Activated CD8-positive, alpha-beta memory T cell treated with anti-CD3 and anti-CD28 coated beads, Interleukin-2, amount 50 U/mL, for 1 hour (primary cell): ENCODE measurements around the gene TOM1.

Experiments
- DNase-seq: peaks from one replicate; pipeline ENCODE4 v3.0.0-alpha.2; 2020; ENCODE audit errors: extremely low read depth

TOM1 gene

GRCh38 chr22:35307372-35307771 is 7.7 kb downstream of the TOM1 start:
- DNase-seq: no peak

- DNase-seq: no peak
These were observed 8.2 kb downstream of the TOM1 start for GRCh38 chr22:35307892-35308291.

DNA sequence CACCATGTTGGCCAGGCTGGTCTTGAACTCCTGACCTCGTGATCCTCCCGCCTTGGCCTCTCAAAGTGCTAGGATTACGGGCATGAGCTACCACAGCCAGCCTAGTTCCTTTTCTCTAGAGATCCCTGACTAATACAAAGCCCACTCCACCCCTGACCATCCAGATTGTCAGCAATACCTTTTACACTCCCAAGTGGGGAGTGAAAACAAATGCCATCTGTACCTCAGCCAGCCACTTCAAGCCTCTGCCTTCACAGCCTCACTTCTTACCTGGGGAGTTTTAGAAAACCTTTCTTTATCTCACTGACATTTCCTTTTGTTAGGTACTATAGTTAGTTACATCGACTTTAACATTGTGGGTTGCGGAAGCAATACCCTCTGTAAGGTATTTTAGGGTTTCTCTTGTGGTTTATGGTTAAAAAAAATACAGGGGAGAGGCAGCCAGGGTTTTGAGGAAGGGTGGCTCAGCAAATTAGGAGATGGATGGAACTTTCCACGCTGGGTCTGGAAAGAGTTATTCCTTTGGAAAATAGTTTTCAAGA is 8.9 kb downstream of the TOM1 start:
- no peak for DNase-seq

DNA sequence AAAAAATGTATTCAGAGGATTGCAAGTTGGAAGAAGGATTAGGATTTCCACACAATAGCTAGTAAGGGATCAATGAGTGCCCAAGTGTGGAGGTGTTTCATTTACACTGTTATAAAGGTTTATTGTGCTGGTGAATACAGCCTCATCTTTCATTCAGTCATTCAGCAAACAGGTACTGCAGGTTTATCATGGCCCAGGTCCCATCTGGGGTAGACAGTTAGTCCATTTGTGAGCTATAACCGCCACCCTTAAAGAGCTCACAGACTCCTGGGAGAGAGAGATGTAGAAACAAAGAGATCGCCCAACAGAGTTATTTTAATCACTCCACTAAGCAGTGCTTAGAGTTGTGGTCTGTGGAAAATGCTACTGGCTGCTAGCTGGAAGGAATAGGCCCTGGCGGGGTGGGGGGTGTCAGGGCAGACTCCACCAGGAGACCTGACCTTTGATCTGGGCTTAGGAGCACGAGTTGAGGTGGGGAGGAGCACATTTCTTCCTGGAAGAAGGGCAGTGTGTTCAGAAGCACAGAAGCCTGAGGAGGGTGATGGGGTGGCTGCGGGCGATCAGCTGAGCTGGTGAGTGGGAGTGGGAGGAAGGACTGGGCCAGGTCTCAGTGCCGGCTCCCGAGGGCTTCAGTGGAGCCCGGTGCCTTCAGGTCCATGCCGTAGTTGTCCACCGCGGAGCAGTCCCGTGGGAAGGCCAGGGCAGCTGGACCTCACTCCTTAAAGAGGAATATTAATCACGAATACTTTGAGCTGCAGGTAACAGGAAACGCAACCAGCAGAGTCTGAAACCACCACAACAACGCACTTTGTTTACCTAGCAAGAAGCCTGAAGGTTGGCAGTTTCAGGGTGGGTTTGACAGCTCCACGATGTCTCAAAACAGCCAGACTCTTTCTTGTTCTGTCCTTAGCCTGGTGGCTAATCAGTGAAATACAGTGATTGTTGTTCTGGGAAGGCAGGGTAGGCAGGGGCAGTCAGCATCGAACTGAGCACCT is 11.2 kb downstream of the TOM1 start:
- DNase-seq: no peak

DNA sequence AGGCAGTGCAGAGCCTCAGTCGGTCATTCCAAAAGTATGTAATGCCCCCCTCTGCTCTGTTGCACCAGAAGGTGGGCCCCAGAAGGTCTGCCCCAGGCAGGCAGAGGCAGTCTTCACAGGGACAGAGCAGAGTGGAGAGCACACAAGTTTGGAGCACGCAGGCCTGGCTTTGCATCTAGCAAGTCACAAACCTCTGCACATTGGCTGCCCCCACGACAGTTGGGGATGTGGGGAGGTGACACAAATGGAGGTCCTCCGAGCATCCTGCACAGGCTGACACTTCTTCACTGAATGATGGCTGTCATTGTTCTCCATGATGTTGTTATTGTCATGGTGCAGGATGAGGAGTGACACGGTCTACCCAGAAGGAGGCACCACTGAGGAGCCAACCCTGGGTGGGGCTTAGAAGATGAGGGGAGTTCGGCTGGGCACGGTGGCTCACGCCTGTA is 11.9 kb downstream of the TOM1 start:
- DNase-seq: no peak

- no peak for DNase-seq
These were observed 12.7 kb downstream of the TOM1 start for GRCh38 chr22:35312198-35313059.

GRCh38 chr22:35313311-35314121 is 13.8 kb downstream of the TOM1 start:
- DNase-seq: no peak

- no peak for DNase-seq
These were observed 14.7 kb downstream of the TOM1 start for GRCh38 chr22:35314161-35314942.

DNA sequence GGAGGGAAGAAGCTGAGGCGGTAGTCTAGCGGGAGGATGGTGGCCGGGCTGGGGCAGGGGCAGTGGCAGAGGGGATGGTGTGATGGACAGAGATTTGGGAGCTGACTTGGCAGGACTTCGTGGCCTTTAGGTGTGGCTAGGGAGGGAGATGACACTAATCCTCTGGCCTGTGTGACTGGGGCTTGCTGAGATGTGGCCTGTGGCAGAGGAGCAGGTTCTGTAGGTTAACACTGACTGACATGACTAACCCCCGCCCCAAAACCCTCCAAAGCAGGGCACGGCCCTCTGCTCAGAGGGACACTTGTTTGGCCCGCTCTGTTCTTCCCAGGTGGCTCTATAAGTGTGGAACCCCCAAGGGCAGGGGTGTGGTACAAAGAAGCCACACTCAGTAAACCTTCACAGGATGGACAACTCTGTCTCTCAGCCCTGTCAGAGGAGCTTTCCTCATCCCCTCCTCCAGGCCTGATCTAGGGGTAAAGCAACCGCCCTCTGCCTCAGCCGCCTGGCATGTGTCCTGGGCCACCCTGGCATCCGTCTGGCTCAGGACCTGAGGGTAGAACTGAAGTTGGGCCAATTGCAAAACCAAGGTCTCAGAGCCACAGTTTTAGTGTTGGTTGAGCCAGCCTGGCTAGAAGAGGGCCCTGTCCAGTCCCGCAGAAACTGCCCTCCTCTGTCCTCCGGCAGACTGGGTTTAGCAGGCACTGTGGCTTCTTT is 15.6 kb downstream of the TOM1 start:
- DNase-seq: no peak

DNA sequence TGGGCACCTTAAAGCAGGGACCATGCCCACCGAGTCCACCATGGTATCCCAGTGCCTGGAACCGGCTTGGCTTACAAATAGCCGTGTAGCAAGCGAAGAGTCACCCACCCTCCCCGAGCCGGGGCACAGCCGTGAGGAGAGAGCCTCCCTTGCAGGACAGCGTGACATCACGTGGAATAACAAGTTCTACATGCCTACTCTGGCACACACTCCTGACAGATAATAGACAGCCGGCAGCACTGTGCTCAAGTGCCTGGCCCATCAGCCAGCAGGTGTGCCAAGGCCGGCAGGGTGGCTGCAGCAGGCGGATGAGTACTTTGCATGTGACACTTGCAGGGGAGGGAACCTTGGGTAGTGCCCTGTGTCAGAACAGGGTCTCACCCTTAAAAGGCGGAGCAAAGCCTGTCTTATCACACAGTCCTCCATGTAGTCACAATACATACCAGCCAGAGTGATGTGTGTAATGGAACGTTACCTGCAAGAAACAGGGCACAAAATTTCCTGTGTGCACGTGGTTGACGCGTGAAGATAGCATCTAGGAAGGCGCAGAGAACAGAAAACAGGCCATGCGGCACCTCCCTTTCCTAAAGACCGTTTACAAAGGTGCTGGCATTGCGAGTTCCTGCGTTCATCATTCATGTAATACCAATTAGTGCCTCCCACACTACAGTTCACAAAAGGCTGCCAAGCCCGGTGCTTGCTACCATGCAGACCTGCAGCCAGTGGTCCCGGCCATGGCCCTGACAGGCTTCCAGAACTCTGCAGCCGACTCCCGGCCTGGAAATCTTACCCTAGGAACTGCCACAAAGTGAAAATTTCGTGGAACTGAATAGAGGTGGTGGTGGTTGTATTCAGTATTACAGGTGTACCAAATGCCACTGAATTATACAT is 16.4 kb downstream of the TOM1 start:
- DNase-seq: no peak

- no peak for DNase-seq
These were observed 17.1 kb downstream of the TOM1 start for GRCh38 chr22:35316751-35317150.

DNA sequence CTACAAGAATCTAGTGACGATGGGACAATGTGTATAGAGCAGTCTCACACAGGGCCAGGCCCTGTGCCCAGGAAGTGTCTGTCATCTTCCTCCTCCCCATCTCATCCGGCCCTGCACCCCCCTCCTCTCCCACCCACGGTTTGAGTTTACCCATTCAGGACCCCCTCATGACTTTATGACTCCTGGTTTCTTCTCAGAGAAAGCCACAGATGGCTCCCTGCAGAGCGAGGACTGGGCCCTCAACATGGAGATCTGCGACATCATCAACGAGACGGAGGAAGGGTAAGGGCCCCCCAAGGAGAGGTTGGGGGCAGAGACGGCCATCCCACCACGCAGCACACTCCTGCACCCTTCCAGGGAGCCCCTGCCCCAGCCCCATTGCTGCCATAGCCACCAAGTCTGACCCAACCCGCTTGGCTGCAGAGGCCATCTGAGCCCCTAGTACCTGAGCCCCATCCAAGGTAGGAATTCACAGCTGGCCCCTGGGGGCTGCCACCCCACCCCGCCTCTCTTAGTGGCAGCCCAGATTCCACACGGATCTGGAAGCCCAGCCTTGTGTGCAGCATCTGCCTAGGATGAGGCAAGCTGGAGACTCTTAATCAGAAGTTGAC is 18.1 kb downstream of the TOM1 start:
- DNase-seq: no peak

DNA sequence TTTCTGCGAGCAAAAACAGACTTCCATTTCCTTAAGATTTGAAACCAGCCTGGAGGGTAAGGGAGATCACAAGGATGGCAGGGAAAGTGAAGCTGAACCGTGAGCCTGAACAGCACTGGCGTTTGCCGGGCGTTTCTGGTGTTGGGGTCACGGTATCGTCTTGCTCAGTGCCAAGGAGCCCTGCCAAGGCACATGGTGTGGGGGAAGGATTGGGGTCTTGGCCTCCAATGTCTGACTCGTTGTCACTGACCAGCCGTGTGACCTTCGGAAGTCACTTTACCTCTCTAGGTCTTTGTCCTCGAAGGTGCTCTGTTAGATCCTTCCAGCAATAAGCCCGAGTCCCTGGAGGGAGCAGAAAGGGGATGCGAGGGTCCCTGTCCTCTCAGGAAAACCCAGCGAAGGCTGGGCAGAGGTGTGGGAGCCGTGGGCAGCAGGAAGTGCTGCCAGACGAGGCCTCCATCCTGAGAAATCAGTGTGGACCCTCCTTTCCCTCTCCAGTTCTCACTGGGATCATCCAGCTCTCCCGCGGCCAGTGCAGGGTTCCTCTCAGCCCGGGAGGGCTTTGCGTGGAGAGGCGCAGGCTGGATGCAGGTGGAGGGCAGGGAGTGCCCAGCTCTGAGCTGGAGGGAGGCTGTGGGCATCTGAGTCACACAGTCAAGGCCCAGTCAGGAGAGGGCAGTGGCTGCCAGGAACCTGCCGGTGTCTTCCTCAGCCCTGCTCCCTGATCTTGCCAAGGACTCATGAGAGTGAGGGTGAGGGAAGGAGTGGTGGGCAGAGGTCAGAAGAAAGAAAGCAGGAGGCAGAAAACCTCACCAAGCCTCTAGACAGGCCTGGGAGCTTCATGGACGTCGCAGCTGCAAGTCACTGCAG is 18.9 kb downstream of the TOM1 start:
- DNase-seq: no peak

GRCh38 chr22:35319244-35319985 is 19.7 kb downstream of the TOM1 start:
- DNase-seq: no peak

- no peak for DNase-seq
These were observed 22.4 kb downstream of the TOM1 start for GRCh38 chr22:35322126-35322525.

- no peak for DNase-seq
These were observed 23.2 kb downstream of the TOM1 start for GRCh38 chr22:35322893-35323292.

DNA sequence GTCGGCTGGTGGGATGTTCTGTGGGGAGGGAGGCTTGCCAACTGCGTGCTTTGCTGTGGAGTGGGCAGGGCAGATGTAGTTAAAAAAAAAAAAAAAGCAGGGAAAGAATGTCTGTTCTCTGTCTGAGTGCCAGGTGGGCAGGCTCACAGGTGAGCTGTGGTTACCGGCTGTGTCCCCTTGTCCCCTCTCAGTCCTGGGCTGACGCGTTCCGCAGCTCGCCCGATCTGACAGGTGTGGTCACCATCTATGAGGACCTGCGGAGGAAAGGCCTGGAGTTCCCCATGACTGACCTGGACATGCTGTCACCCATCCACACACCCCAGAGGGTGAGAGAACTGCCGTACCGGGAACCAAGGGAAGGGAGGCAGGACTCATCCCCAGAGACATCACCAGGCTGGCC is 23.6 kb downstream of the TOM1 start:
- DNase-seq: no peak
